ENCODE data around the gene THUMPD2.
A peak's percentile ranks its signal among the peaks of the same experiment; 100 is the strongest.

Gene THUMPD2

DNA sequence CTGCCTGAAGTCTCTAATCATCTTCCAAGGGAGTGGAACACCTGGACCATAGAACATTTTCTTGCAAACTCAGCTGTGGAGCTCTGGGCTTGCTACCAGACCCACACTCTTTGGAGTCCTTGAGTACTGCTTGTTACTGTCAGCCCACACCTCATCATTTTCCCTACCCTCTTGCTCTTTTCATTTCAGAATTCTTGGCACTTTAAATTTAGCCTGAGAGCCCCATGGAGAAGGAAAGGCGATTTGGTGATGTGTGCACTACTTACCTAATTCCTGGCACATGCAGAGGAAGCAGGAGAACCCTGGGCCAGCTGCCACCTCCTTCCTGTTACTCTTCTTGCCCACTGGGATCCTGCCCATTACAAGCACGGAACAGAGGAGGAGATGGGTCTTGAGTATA is 81.6 kb downstream of the THUMPD2 start:
- Histone ChIP-seq H4K12ac (ENCODE audit: low read depth, low read length) (no peak overlapping the region), H2BK12ac (ENCODE audit: low read length) (no peak overlapping the region), H3K4me2 (ENCODE audit: low read length) (no peak overlapping the region), H3K79me2 (ENCODE audit: control insufficient read depth, insufficient read depth, low read length, poor library complexity) (no peaks in the 10 kb centered on the region), H3K4ac (ENCODE audit: low read depth, low read length) (no peak overlapping the region), H3K18ac (ENCODE audit: low read length) (no peak overlapping the region), H3K23ac (ENCODE audit: low read length) (no peak overlapping the region), H2BK5ac (ENCODE audit: low read depth, low read length, poor library complexity) (no peak overlapping the region), H3K27me3 (ENCODE audit: insufficient read depth, low read length) (no peaks in the 10 kb centered on the region), H4K91ac (ENCODE audit: low read depth, low read length) (no peak overlapping the region), H3K9me3 (ENCODE audit: insufficient read depth, low read depth, low read length) (no peaks in the 10 kb centered on the region), H4K8ac (ENCODE audit: low read depth, low read length) (no peak overlapping the region), H2AK5ac (ENCODE audit: low read length) (no peak overlapping the region), H3K27ac (ENCODE audit: low read depth, low read length) (no peak overlapping the region), H3K79me1 (ENCODE audit: low read length) (peaks cover 2% of the 10 kb centered on the region), H3K4me3 (ENCODE audit: low read depth, low read length) (no peak overlapping the region), H3K14ac (ENCODE audit: low read length) (no peak overlapping the region), H2AFZ (ENCODE audit: insufficient read depth, low read length, poor library complexity) (no peak overlapping the region), H3K4me1 (ENCODE audit: control insufficient read depth in 1 of 2, insufficient read depth in 2 of 2, low read length in 2 of 2) (peaks cover 7 to 10% of the 10 kb centered on the region in 2 experiments), H2BK120ac (ENCODE audit: insufficient read depth, low read length, poor library complexity) (no peak overlapping the region), H3K9ac (ENCODE audit: low read length) (no peak overlapping the region), H3K36me3 (ENCODE audit: control insufficient read depth in 1 of 2, insufficient read depth in 2 of 2, low read length in 2 of 2) (no peaks in the 10 kb centered on the region)
- no CpG with 5 or more reads among the region's 2 CpGs for WGBS (ENCODE audit: extremely low coverage, insufficient coverage, insufficient read length)
- no peak for DNase-seq

DNA sequence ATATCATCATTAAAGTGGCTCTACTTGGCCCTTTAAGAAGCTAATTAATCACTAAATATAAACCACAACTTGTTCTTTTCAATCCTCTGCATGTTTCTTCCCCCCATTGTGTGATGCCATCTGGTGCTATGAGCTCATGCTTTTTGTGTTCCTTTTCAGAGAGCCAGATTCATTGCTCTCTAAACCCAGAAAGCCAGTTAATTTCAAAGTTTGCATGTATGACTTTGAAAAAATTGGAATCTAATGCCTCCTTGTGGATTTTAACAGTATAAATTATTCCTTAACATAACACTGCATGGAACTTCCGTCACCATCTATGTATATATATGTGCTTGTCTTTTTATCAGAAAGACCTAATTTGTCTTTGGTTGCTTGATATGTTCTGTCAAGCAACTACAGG is 82.2 kb downstream of the THUMPD2 start:
- Histone ChIP-seq H3K27ac (ENCODE audit: low read depth, low read length) (no peak overlapping the region), H3K23ac (ENCODE audit: low read length) (no peak overlapping the region), H3K4me2 (ENCODE audit: low read length) (no peak overlapping the region), H3K79me2 (ENCODE audit: control insufficient read depth, insufficient read depth, low read length, poor library complexity) (no peaks in the 10 kb centered on the region), H3K9ac (ENCODE audit: low read length) (no peak overlapping the region), H3K18ac (ENCODE audit: low read length) (no peak overlapping the region), H3K4me1 (ENCODE audit: control insufficient read depth in 1 of 2, insufficient read depth in 2 of 2, low read length in 2 of 2) (peaks cover 7 to 10% of the 10 kb centered on the region in 2 experiments), H2AK5ac (ENCODE audit: low read length) (no peak overlapping the region), H4K91ac (ENCODE audit: low read depth, low read length) (no peak overlapping the region), H2BK12ac (ENCODE audit: low read length) (no peak overlapping the region), H2BK5ac (ENCODE audit: low read depth, low read length, poor library complexity) (no peak overlapping the region), H3K79me1 (ENCODE audit: low read length) (peaks cover 2% of the 10 kb centered on the region), H3K4ac (ENCODE audit: low read depth, low read length) (no peak overlapping the region), H4K12ac (ENCODE audit: low read depth, low read length) (no peak overlapping the region), H2BK120ac (ENCODE audit: insufficient read depth, low read length, poor library complexity) (no peak overlapping the region), H3K9me3 (ENCODE audit: insufficient read depth, low read depth, low read length) (no peaks in the 10 kb centered on the region), H3K27me3 (ENCODE audit: insufficient read depth, low read length) (no peaks in the 10 kb centered on the region), H3K14ac (ENCODE audit: low read length) (no peak overlapping the region), H3K4me3 (ENCODE audit: low read depth, low read length) (no peak overlapping the region), H3K36me3 (ENCODE audit: control insufficient read depth in 1 of 2, insufficient read depth in 2 of 2, low read length in 2 of 2) (no peaks in the 10 kb centered on the region), H4K8ac (ENCODE audit: low read depth, low read length) (no peak overlapping the region), H2AFZ (ENCODE audit: insufficient read depth, low read length, poor library complexity) (no peak overlapping the region)
- no peak for DNase-seq
- no CpG with 5 or more reads among the region's 1 CpG for WGBS (ENCODE audit: extremely low coverage, insufficient coverage, insufficient read length)

- no peak overlapping the region for H2AFZ ChIP-seq (ENCODE audit: insufficient read depth, low read length, poor library complexity)
- H3K4ac ChIP-seq (ENCODE audit: low read depth, low read length): no peak overlapping the region
- no peak overlapping the region for H2BK5ac ChIP-seq (ENCODE audit: low read depth, low read length, poor library complexity)
- no peaks in the 10 kb centered on the region for H3K79me2 ChIP-seq (ENCODE audit: control insufficient read depth, insufficient read depth, low read length, poor library complexity)
- no peak overlapping the region for H2BK12ac ChIP-seq (ENCODE audit: low read length)
- H2BK120ac ChIP-seq (ENCODE audit: insufficient read depth, low read length, poor library complexity): no peak overlapping the region
- no peak overlapping the region for H4K91ac ChIP-seq (ENCODE audit: low read depth, low read length)
- no peak overlapping the region for H2AK5ac ChIP-seq (ENCODE audit: low read length)
- no CpG with 5 or more reads among the region's 4 CpGs for WGBS (ENCODE audit: extremely low coverage, insufficient coverage, insufficient read length)
- peaks cover 7 to 10% of the 10 kb centered on the region in 2 experiments for H3K4me1 ChIP-seq (ENCODE audit: control insufficient read depth in 1 of 2, insufficient read depth in 2 of 2, low read length in 2 of 2)
- peaks cover 2% of the 10 kb centered on the region for H3K79me1 ChIP-seq (ENCODE audit: low read length)
- no peak overlapping the region for H3K4me2 ChIP-seq (ENCODE audit: low read length)
- no peak overlapping the region for H3K14ac ChIP-seq (ENCODE audit: low read length)
- no peak overlapping the region for H3K9ac ChIP-seq (ENCODE audit: low read length)
- H3K9me3 ChIP-seq (ENCODE audit: insufficient read depth, low read depth, low read length): no peaks in the 10 kb centered on the region
- no peak overlapping the region for H4K8ac ChIP-seq (ENCODE audit: low read depth, low read length)
- H3K36me3 ChIP-seq (ENCODE audit: control insufficient read depth in 1 of 2, insufficient read depth in 2 of 2, low read length in 2 of 2): no peaks in the 10 kb centered on the region
- H3K27me3 ChIP-seq (ENCODE audit: insufficient read depth, low read length): no peaks in the 10 kb centered on the region
- DNase-seq: peak in 1 of 2 donors; percentile 28
- no peak overlapping the region for H3K23ac ChIP-seq (ENCODE audit: low read length)
- no peak overlapping the region for H3K27ac ChIP-seq (ENCODE audit: low read depth, low read length)
- H4K12ac ChIP-seq (ENCODE audit: low read depth, low read length): no peak overlapping the region
- H3K18ac ChIP-seq (ENCODE audit: low read length): no peak overlapping the region
- H3K4me3 ChIP-seq (ENCODE audit: low read depth, low read length): no peak overlapping the region
Observed at GRCh38 chr2:39696101-39696553, 82.9 kb downstream of the THUMPD2 start.

DNA sequence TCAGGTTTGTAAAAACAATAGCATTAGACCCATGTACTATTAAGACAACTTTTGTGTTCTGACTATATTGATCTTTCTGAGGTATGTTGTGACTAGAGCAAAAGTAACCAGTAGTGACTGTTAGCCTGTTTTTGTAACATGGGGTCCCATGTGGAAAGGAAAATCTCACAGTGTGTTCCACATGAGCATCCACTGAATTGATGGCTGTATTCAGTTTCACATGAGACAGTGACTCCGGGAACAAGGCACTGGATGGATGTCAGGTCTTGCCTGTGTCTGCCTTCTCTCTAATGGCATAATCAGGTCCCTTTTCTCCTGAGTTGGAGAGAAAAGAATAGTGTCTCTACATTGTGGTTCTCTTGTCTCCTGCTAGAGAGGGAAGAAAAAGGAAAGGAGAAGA is 85.8 kb downstream of the THUMPD2 start:
- H2AFZ ChIP-seq (ENCODE audit: insufficient read depth, low read length, poor library complexity): no peak overlapping the region
- H2BK12ac ChIP-seq (ENCODE audit: low read length): no peak overlapping the region
- no peak overlapping the region for H4K8ac ChIP-seq (ENCODE audit: low read depth, low read length)
- H4K12ac ChIP-seq (ENCODE audit: low read depth, low read length): no peak overlapping the region
- no peaks in the 10 kb centered on the region for H3K79me2 ChIP-seq (ENCODE audit: control insufficient read depth, insufficient read depth, low read length, poor library complexity)
- H2BK5ac ChIP-seq (ENCODE audit: low read depth, low read length, poor library complexity): peak overlapping the region; percentile 63
- H3K9me3 ChIP-seq (ENCODE audit: insufficient read depth, low read depth, low read length): peaks cover 2% of the 10 kb centered on the region
- no peak for DNase-seq
- H3K27me3 ChIP-seq (ENCODE audit: insufficient read depth, low read length): no peaks in the 10 kb centered on the region
- no peak overlapping the region for H3K4me3 ChIP-seq (ENCODE audit: low read depth, low read length)
- H4K91ac ChIP-seq (ENCODE audit: low read depth, low read length): no peak overlapping the region
- H3K9ac ChIP-seq (ENCODE audit: low read length): no peak overlapping the region
- H3K18ac ChIP-seq (ENCODE audit: low read length): no peak overlapping the region
- no CpG with 5 or more reads among the region's 1 CpG for WGBS (ENCODE audit: extremely low coverage, insufficient coverage, insufficient read length)
- H3K4me2 ChIP-seq (ENCODE audit: low read length): no peak overlapping the region
- no peak overlapping the region for H2AK5ac ChIP-seq (ENCODE audit: low read length)
- peaks cover 7 to 10% of the 10 kb centered on the region in 2 experiments for H3K4me1 ChIP-seq (ENCODE audit: control insufficient read depth in 1 of 2, insufficient read depth in 2 of 2, low read length in 2 of 2)
- H3K79me1 ChIP-seq (ENCODE audit: low read length): peaks cover 2% of the 10 kb centered on the region
- H3K23ac ChIP-seq (ENCODE audit: low read length): no peak overlapping the region
- H3K4ac ChIP-seq (ENCODE audit: low read depth, low read length): no peak overlapping the region
- no peak overlapping the region for H2BK120ac ChIP-seq (ENCODE audit: insufficient read depth, low read length, poor library complexity)
- no peak overlapping the region for H3K27ac ChIP-seq (ENCODE audit: low read depth, low read length)
- no peaks in the 10 kb centered on the region for H3K36me3 ChIP-seq (ENCODE audit: control insufficient read depth in 1 of 2, insufficient read depth in 2 of 2, low read length in 2 of 2)
- no peak overlapping the region for H3K14ac ChIP-seq (ENCODE audit: low read length)
